Body of pancreas (tissue), 4 donors: Measurements from ENCODE around the gene RBMX.

Source experiments
- POLR2A ChIP-seq, 3 donors: fragments of 450-650 bp; IDR thresholded peaks; one replicate each; pipeline ENCODE4 v1.6.1; 2016; ENCODE audit warnings: antibody characterized with exemption in 3 of 3, mild to moderate bottlenecking in 2 of 3
- TF ChIP-seq, protein P1 (sequence below), 7 experiments: fragments of 450-650 bp in 4 of 7; fragments of 200-600 bp in 3 of 7; sonication (generic) in 3 of 7; IDR thresholded peaks; one replicate each; pipeline ENCODE4 v1.5.1; 2016 to 2019; ENCODE audit warnings: antibody characterized with exemption in 7 of 7

DNA sequence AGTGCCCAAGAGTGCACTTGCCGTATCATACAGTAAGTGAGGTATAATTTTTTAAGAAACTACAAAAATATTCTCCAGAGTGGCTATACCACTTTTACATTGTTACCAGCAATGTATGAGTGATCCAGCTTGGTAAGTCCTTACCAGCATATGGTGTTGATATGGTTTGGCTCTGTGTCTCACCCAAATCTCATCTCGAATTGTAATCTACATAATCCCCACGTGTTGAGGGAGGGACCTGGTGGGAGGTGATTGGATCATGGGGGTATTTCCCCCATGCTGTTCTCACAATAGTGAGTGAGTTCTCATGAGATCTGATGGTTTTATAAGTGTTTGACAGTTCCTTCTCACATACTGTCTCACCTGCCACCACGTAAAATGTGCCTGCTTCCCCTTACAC is 44.8 kb downstream of the RBMX start:
- TF ChIP-seq, protein P1, sequence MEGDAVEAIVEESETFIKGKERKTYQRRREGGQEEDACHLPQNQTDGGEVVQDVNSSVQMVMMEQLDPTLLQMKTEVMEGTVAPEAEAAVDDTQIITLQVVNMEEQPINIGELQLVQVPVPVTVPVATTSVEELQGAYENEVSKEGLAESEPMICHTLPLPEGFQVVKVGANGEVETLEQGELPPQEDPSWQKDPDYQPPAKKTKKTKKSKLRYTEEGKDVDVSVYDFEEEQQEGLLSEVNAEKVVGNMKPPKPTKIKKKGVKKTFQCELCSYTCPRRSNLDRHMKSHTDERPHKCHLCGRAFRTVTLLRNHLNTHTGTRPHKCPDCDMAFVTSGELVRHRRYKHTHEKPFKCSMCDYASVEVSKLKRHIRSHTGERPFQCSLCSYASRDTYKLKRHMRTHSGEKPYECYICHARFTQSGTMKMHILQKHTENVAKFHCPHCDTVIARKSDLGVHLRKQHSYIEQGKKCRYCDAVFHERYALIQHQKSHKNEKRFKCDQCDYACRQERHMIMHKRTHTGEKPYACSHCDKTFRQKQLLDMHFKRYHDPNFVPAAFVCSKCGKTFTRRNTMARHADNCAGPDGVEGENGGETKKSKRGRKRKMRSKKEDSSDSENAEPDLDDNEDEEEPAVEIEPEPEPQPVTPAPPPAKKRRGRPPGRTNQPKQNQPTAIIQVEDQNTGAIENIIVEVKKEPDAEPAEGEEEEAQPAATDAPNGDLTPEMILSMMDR (IDR thresholded peaks at IDR 0.05) = no peak
- no peak for TF ChIP-seq POLR2A (IDR thresholded peaks at IDR 0.05)
